NCI-H2196 treated with DMSO at 0.1 percent for 48 hours (cell line): ENCODE results near the gene HIVEP2.
"Not testable (repeated sequence)": the region's sequence is repeated elsewhere in the genome, so short reads cannot be mapped to it uniquely, and the experiment has no call there.

Experiments used
- DNase-seq: peaks from one replicate; lab custom pipeline; 2025; ENCODE audit not compliant: unreplicated experiment; lab: John Stamatoyannopoulos, UW

Gene HIVEP2

GRCh38 chr6:142945049-142945445 is at the start of gene HIVEP2:
Gene HIVEP2 (minus strand): TSS chr6:142945176. CDS start chr6:142774738, 170,438 bp downstream.
- DNase-seq: peak; percentile 48

- no peak for DNase-seq
Observed at GRCh38 chr6:142993977-142994376, 49.0 kb upstream of the HIVEP2 start.

GRCh38 chr6:142987490-142987889 is 42.5 kb upstream of the HIVEP2 start:
- DNase-seq: no peak

GRCh38 chr6:142985281-142985680 is 40.3 kb upstream of the HIVEP2 start:
- no peak for DNase-seq

- no peak for DNase-seq
Observed at GRCh38 chr6:142984386-142984785, 39.4 kb upstream of the HIVEP2 start.

- DNase-seq: no peak
Observed at GRCh38 chr6:142975365-142975764, 30.4 kb upstream of the HIVEP2 start.

GRCh38 chr6:142970941-142971340 is 26.0 kb upstream of the HIVEP2 start:
- DNase-seq: not testable (repeated sequence)

- no peak for DNase-seq
Observed at GRCh38 chr6:142968601-142969000, 23.6 kb upstream of the HIVEP2 start.

- DNase-seq: no peak
Observed at GRCh38 chr6:142966294-142966693, 21.3 kb upstream of the HIVEP2 start.

GRCh38 chr6:142965164-142965563 is 20.2 kb upstream of the HIVEP2 start:
- no peak for DNase-seq

GRCh38 chr6:142960098-142960497 is 15.1 kb upstream of the HIVEP2 start:
- DNase-seq: no peak

- DNase-seq: no peak
Observed at GRCh38 chr6:142958343-142958742, 13.4 kb upstream of the HIVEP2 start.

GRCh38 chr6:142956726-142957125 is 11.8 kb upstream of the HIVEP2 start:
- DNase-seq: no peak

- DNase-seq: no peak
Observed at GRCh38 chr6:142954844-142955243, 9.9 kb upstream of the HIVEP2 start.

- no peak for DNase-seq
Observed at GRCh38 chr6:142953373-142954273, 8.6 kb upstream of the HIVEP2 start.

- no peak for DNase-seq
Observed at GRCh38 chr6:142952614-142953013, 7.6 kb upstream of the HIVEP2 start.

GRCh38 chr6:142950291-142950690 is 5.3 kb upstream of the HIVEP2 start:
- DNase-seq: no peak

- DNase-seq: no peak
Observed at GRCh38 chr6:142947714-142948480, 2.9 kb upstream of the HIVEP2 start.

- peak; percentile 73 for DNase-seq
Observed at GRCh38 chr6:142946924-142947713, 2.1 kb upstream of the HIVEP2 start.

- peak; percentile 93 for DNase-seq
Observed at GRCh38 chr6:142946181-142946923, 1.4 kb upstream of the HIVEP2 start.
